ENCODE measurements around the gene SPINT2.
"Not testable (repeated sequence)": the region's sequence is repeated elsewhere in the genome, so short reads cannot be mapped to it uniquely, and the experiment has no call there.

SPINT2 gene

DNA sequence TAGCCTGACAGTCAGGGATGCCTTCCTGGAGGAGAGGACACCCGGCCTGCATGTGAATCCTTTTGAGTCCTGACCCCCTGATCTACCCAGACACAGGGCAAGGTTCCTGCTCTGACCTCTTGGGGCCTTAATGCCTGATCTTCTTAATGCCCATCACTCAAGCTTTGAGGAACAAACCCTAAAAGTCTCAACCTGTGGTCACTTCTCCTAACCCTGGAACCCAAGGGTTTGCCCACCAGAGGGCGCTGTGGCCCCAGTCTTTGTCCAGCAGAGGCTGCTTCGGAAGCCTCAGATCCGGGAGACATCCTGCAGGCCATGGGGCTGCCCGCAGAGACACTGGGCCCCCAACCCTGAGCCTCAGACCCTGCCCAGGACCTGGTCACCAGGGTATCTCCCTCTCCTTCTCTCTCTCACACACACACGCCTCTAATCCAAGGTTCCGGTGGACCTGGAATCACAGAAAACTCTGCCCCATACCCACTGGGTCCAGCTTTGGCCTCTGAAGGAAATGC lies 30.6 kb upstream of the SPINT2 start:
- in situ Hi-C loops (cut with HindIII; ENCODE audit: low sequenced_read_pairs) = loop anchor here (5.0 kb wide), 3 partner anchors 34 to 124 kb away; no protein-coding TSS in a partner anchor

DNA sequence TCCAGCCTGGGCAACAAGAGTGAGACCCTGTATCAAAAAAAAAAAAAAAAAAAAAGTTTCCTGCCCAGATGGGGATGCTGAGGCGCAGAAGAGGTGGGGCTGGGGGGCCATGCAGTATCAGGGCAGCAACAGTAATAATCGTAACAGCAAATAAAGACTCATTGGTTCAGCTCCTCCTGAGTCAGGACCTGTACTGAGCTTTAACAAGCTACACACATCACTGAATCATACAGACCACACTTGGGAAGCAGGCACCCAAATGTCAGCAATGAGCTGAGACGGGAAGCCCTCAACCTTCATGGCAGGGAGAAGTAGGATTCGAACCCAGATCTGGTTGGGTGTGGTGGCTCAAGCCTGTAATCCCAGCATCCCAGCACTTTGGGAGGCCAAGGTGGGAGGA lies 29.8 kb upstream of the SPINT2 start:
- in situ Hi-C loops (cut with HindIII; ENCODE audit: low sequenced_read_pairs) = loop anchor here (5.0 kb wide), 3 partner anchors 33 to 123 kb away; no protein-coding TSS in a partner anchor

DNA sequence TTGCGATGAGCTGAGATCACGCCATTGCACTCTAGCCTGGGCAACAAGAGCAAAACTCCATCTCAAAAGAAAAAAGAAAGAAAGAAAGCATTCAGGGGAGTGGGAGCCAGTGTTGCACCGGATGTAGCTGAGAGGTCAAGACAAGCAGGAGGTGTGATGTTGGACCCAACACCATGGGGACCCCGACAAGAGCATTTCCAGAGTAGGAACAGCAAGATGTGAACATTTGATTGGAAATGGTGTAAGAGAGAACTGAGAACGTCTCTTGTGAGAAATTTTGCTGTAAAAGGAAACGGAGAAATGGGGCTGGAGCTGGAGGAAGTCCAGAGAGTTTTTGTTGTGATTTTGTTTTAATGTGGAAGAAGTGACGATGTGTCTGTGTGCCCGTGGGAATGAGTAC lies 24.6 kb upstream of the SPINT2 start:
- in situ Hi-C loops (cut with HindIII; ENCODE audit: low sequenced_read_pairs) = no loop called here

DNA sequence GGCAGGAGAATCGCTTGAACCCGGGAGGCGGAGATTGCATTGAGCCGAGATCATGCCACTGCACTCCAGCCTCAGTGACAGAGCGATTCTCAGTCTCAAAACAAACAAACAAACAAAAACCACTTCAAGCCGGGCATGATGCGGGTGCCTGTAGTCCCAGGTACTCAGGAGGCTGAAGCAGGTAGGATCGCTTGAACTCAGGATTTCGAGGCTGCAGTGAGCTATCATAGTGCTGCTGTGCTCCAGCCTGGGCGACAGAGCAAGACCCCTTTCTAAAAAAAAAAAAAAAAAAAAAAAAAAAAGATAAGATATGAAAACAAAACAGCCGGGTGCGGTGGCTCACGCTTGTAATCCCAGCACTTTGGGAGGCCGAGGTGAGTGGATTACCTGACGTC lies 21.1 kb upstream of the SPINT2 start:
- in situ Hi-C loops (cut with HindIII; ENCODE audit: low sequenced_read_pairs) = no loop called here

DNA sequence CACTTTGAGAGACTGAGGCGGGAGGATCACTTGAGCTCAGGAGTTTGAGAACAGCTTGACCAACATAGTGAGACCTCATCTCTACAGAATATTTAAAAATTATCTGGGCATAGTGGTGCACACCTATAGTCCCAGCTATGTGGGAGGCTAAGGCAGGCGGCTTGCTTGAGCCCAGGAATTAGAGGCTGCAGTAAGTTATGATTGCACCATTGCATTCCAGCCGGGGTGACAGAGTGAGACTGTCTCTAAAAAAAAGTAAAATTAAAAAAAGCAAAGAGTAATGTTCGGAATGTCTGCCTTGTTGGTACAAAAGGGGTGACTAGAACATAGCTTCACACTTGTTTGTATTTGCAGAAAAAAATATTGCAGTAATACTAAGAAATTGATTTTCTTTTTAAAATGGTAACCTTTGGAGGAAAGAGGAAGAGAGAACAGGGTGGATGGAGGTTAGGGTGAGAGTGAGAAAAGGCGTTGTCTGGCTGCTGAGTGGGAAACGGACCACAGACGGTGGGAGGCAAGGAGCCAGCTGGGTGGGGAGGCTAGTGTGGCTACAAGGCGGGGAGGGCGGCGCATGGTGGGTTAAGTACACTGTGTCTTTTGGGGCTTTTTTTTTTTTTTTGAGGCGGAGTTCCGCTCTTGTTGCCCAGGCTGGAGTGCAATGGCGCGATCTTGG lies 18.4 kb upstream of the SPINT2 start:
- in situ Hi-C loops (cut with HindIII; ENCODE audit: low sequenced_read_pairs) = no loop called here

DNA sequence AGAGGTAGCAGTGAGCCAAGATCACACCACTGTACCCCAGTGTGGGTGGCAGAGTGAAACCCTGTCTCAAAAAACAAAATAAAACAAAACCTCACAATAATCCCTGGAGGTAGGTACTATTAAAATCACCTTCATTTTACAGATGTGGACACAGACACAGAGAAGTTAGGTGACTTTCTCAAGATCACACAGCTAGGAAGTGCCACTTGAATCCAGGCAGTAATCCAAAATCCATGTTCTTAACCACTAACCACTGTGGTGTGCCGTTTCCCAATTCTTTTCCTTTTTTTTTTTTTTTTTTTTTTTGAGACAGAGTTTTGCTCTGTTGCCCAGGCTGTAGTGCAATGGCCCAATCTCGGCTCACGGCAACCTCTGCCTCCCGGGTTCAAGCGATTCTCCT lies 17.2 kb upstream of the SPINT2 start:
- in situ Hi-C loops (cut with HindIII; ENCODE audit: low sequenced_read_pairs) = no loop called here

DNA sequence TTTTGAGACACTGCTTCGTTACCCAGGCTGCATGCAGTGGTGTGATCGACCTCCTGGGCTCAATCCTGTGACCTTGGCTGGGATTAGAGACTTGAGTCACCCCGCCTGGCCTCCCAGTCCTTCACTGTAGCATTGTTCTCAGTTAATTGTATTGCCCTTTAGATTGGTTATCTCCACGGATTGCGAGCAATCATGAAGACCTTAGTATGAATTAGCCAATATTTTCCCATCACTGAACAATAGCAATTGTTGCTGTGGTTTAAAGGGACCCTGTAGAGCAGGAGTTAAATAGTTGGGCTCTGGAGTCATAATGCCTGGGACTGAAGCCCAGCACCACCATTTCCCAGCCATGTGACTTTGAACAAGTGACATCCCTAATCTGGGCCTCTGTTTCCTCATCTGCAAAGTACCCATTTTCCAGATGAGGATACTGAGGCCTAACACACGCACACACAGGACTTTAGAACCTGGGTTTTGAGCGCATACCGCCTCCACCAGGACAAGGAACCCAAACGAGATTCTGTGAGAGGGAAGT lies 16.6 kb upstream of the SPINT2 start:
- in situ Hi-C loops (cut with HindIII; ENCODE audit: low sequenced_read_pairs) = no loop called here

DNA sequence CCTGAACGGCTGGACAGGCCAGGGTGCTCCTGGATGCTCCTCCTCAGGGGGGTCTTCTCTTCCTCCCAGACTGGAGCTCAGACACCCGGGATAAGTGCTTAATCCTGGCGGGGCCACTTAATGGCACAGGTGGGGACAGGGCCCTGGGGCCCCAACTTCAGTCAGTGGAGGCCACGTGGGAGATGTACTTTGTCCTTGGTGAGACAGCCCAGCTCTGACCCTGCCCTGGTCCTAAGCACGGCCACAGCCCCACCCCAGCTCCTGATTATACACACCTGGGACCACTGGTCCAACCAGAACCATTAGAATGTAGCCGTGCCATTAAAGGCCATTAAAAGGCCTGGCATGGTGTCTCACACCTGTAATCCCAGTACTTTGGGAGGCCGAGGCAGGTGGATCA lies 16.0 kb upstream of the SPINT2 start:
- in situ Hi-C loops (cut with HindIII; ENCODE audit: low sequenced_read_pairs) = no loop called here

DNA sequence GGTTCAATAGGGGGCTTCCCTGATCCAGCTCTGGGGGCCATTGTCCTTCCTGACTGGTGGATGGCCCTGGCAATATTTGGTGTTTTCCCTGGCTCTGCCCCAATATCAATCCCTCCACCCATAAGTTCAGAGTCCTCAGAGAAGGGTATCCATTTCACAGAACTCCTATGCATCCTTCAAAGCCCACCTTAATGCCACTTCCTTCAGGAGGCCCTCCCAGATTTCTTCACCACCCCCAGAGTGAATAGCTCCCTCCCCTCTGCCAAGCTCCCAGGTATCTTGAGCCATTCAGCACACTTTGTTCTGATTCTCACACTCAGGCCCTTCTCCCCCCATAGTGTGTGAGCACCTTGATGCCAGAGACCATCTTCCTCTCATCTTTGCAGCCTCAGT lies 13.9 kb upstream of the SPINT2 start:
- in situ Hi-C loops (cut with HindIII; ENCODE audit: low sequenced_read_pairs) = loop anchor here (5.0 kb wide), 2 partner anchors 67 to 277 kb away; partner anchors contain the start of genes KCNK6 and YIF1B

DNA sequence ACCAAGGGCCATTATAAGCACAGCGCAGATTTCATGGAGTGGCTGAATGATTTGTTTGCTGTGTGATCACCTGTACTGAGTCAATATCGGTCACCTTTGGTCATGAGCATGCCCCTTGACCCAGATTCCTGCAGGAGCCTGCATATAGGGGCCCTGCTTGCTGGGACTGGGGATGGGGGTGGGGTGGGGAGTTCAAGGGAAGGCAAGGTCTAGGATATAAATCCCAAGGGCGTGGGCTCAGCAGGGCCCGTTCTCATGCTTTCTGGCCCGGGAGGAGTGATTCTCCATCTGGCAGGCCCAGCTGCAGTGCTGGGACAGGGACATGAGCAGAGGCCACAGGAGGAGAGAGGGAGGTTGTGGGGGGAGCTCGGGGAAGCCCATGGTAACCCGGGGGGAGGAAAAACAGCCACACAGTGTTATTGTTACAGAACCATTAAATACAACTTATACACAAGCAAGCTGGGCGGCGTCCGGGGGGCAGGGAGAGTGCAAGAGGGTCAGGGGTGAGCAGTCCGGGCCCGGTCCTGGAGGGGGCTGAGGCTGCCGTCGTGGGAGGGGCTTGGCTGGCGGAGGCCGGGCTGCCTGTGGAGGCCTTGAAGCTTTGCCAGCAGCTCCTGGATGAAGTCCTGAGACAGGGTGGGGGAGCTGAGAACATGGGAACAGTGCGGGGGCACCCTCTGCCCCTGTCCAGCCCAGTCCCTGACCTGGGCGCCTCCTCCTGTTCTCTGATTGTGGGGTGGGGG lies 13.4 kb upstream of the SPINT2 start:
- in situ Hi-C loops (cut with HindIII; ENCODE audit: low sequenced_read_pairs) = loop anchor here (5.0 kb wide), 2 partner anchors 66 to 276 kb away; partner anchors contain the start of genes KCNK6 and YIF1B

DNA sequence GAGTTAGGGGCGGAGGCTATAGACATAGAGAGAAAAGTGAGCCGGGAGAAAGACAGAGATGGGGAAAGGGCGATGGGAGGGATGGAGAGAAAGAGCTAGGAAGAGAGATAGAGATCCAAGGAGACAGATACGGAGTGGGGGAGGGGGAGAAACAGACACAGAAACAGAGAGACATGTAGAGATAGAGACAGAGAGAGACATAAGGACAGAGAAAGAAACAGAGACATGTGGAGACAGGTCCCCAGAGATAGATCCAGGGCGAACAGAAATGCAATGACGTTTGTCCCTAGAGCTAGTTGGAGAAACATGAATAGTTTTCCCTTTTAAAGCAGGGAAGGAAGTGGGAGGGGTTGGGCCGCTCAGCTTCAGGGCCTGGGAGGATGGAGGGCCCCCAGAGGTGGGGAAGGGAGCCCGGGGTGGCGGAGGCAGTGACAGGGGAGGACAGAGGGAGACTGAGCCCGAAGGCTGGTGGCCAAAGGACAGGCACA lies 12.8 kb upstream of the SPINT2 start:
- in situ Hi-C loops (cut with HindIII; ENCODE audit: low sequenced_read_pairs) = loop anchor here (5.0 kb wide), 2 partner anchors 66 to 276 kb away; partner anchors contain the start of genes KCNK6 and YIF1B

DNA sequence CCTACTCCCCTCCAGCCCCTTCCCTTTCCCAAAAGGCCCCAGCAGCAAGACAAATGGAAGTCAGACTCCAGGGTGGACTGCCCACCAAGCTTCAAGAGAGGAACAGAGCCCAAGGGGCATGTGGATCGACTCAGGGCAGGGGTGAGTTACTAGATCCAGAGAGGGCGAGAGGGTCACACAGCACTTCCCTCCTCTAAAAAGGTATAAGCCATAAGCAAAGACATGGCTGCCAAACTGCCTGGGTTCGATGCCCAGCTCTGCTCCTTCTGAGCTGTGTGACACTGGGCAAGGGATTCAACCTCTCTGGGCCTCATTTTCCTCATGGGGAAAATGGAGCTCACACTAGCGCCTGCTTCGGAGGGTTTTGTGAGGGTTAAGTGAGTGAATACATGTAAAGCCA lies 12.0 kb upstream of the SPINT2 start:
- in situ Hi-C loops (cut with HindIII; ENCODE audit: low sequenced_read_pairs) = loop anchor here (5.0 kb wide), 2 partner anchors 65 to 275 kb away; partner anchors contain the start of genes KCNK6 and YIF1B

DNA sequence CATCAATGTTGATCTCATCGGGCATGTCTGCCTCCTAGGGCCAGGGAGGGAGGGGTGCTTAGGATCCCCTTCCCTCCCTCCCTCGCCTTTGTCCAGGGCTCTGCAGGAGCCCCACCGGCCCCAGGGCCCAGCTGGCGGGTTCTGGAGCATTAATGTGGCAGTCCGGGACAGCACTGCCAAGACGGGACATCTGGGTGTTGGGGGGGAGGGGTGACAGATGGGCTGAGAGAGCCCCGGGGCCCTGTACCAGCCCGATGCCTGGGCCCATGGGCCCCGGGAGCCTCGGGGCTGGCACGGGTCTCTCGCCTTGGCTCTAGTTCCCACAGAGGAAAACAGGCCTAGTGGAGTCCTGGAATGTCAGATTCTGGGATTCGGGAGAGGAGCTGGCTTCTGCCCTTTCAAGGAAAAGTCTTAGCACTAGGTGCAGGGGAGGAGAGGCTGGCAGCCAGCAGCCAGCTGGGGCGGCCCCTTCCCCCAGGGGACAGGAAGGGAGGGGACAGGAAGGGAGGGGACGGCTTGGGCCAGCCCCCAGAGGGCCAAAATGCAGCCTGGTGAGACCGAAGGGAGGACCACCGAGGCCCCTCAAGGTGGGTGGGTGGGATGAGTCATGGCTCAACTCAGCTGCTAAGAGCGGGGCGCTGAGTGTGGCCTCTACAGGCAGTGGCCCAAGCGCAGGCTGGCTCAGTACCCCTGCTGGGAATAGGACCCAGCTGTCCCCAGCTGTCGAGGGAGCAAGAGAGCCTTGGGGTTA lies 11.3 kb upstream of the SPINT2 start:
- in situ Hi-C loops (cut with HindIII; ENCODE audit: low sequenced_read_pairs) = loop anchor here (5.0 kb wide), 2 partner anchors 64 to 274 kb away; partner anchors contain the start of genes KCNK6 and YIF1B

DNA sequence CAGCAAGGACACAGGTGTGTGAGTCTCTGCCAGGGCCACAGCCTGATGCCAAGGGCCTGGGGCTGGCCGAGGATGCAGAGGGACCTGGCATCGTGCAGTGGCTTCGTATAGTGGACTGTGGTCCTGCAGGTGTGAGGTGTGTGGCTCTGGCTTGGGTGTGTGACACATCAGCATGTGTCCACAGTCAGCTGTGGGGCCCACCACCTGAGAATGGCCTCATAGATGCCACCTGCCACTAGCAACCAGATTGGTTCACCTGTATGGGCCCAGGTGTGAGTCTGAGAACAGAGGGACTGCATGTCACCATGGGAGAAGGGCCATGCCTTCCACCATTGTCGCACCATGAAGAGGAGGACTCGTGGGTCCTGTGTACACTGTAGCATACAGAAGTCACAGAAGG lies 10.6 kb upstream of the SPINT2 start:
- in situ Hi-C loops (cut with HindIII; ENCODE audit: low sequenced_read_pairs) = loop anchor here (5.0 kb wide), 2 partner anchors 64 to 274 kb away; partner anchors contain the start of genes KCNK6 and YIF1B

DNA sequence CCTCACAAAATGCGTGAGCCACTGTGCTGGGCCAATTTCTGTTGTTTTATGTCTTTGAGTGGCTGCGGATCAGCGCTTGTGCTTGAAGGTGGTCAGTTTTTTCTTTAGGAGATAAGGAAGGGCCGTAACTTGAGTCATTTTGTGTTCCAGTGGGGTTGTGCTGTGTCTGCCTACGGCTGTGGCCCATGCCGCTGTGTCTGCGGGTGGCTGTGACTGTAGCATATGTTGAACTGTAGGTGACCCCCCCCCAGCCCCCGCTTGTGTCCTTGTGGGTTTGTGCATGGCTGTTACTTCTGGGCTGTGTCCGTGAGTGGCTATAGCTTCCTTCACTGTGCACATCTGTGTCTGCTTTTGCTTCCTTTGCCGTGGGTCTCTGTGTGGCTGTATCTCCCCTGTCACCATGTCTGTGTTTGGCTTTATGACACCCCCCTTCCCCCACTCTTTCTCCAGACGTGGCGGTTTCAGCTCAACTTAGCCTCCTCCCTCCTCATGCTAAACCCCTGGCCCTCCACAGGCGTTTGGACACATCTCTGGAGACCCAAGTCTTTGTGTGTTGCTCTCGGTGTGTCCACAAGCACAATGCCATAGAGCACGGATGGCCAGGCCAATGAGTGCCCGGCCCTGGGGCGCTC lies 8.9 kb upstream of the SPINT2 start:
- in situ Hi-C loops (cut with HindIII; ENCODE audit: low sequenced_read_pairs) = no loop called here

DNA sequence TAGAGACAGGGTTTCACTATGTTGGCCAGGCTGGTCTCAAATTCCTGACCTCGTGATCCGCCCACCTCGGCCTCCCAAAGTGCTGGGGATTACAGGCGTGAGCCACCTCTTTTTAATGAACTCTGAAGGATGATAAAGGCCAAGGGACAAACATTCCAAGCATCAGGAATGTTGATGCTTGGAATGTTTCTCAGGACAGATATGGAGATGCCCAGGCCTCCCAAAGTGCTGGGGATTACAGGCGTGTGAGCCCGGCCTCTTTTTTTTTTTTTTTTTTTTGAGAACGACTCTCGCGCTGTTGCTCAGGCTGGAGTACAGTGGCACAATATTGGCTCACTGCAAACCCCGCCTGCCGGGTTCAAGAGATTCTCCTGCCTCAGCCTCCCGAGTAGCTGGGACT lies 2.4 kb upstream of the SPINT2 start:
- in situ Hi-C loops (cut with HindIII; ENCODE audit: low sequenced_read_pairs) = not testable (repeated sequence)

DNA sequence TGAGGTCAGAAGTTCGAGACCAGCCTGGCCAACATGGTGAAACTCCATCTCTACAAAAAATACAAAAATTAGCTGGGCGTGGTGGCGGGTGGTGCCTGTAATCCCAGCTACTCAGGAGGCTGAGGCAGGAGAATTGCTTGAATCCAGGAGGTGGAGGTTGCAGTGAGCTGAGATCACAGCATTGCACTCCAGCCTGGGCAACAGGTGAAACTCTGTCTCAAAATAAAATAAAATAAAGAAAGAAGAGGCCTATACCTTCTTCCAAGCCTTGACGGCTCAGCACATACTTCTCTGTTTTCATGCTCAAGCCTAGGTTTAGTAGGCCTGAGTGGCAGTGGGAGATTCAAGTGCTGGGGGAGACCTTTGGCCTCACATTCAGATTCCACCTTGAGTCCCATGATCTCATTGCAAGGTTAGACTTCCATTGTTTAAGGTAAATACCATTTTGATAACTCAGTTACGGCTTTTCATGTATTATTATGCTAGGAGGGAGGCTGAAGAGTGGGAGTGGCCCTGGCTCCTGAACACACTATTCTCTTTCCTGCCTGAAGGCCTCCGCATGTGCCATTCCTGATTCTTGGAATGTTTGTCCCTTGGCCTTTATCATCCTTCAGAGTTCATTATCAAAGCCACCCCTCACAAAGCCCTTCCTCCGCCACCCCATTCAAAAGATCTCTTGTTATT lies 1.6 kb upstream of the SPINT2 start:
- in situ Hi-C loops (cut with HindIII; ENCODE audit: low sequenced_read_pairs) = no loop called here

DNA sequence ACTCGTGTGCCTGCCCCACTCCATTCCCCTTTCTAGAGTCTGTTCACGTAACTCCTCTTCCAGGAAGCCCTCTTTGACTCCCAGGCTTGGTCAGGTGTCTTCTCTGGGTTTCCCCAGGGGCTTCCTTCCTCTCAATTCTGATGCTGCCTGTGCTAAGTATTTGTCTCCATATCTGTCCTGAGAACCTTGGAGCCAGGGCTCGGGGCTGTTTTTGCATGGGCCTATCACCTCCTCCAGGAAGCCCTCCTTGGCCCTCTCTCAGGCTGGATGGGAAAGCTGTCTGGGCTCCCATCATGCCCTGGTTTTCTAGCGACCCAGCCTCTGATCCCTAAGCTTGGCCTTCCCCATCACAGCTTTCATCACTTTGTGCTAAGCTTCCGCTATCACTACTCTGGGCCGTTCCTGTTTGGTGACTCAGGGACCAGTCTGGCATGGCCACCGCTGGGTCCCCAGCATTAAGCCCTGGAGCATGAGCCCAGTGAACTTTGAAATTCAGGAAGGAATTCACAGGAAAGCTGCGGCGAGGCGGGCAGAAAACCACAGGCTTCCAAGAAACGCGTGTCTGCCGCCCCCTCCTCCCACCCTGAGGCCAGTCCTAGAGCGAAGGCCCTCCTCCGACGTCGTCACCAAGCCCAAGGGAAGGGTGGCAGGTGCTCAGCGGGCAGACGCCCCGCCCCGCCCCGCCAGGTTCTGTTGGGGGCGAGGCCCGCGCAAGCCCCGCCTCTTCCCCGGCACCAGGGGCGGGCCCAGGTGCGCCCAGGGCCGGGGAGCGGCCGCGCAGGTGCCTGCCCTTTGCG lies 486 bp upstream of the SPINT2 start:
- in situ Hi-C loops (cut with HindIII; ENCODE audit: low sequenced_read_pairs) = no loop called here

Data from endothelial cell of hepatic sinusoid (primary cell).